Islet of Langerhans (tissue), 1 donor: ENCODE results near the gene DMRT1.
"Not testable (repeated sequence)": the region's sequence is repeated elsewhere in the genome, so short reads cannot be mapped to it uniquely, and the experiment has no call there.

ENCODE experiments used
- FAIRE-seq: peaks from one replicate; lab custom pipeline; 2011; peaks lifted over from hg19 to GRCh38; lab: Jason Lieb, UNC

Gene DMRT1

GRCh38 chr9:972501-973294 is 131.2 kb downstream of the DMRT1 start:
- no peak for FAIRE-seq

GRCh38 chr9:973295-973834 is 131.9 kb downstream of the DMRT1 start:
- no peak for FAIRE-seq

- no peak for FAIRE-seq
Measured at GRCh38 chr9:974031-974995, 132.8 kb downstream of the DMRT1 start.

- no peak for FAIRE-seq
Measured at GRCh38 chr9:974996-975739, 133.7 kb downstream of the DMRT1 start.

- FAIRE-seq: no peak
Measured at GRCh38 chr9:975740-976257, 134.3 kb downstream of the DMRT1 start.

- no peak for FAIRE-seq
Measured at GRCh38 chr9:976258-976942, 134.9 kb downstream of the DMRT1 start, which contains the start of gene DMRT3. DMRT3 (plus strand) TSS chr9:976655; CDS start chr9:977002, 347 bp downstream.

- FAIRE-seq: no peak
Measured at GRCh38 chr9:976943-977837, 135.7 kb downstream of the DMRT1 start.

GRCh38 chr9:977838-978830 is 136.6 kb downstream of the DMRT1 start:
- FAIRE-seq: no peak

- no peak for FAIRE-seq
Measured at GRCh38 chr9:979983-980382, 138.5 kb downstream of the DMRT1 start.

- FAIRE-seq: no peak
Measured at GRCh38 chr9:980640-981039, 139.1 kb downstream of the DMRT1 start.

GRCh38 chr9:981491-981898 is 140.0 kb downstream of the DMRT1 start:
- no peak for FAIRE-seq

- no peak for FAIRE-seq
Measured at GRCh38 chr9:982394-983230, 141.1 kb downstream of the DMRT1 start.

- FAIRE-seq: no peak
Measured at GRCh38 chr9:994005-994404, 152.5 kb downstream of the DMRT1 start.

GRCh38 chr9:995192-995591 is 153.7 kb downstream of the DMRT1 start:
- FAIRE-seq: no peak

- no peak for FAIRE-seq
Measured at GRCh38 chr9:995781-996180, 154.3 kb downstream of the DMRT1 start.

- not testable (repeated sequence) for FAIRE-seq
Measured at GRCh38 chr9:998299-999110, 157.0 kb downstream of the DMRT1 start.

- FAIRE-seq: no peak
Measured at GRCh38 chr9:1001838-1002237, 160.3 kb downstream of the DMRT1 start.
